ENCODE measurements around the gene ZBTB47.

DNA sequence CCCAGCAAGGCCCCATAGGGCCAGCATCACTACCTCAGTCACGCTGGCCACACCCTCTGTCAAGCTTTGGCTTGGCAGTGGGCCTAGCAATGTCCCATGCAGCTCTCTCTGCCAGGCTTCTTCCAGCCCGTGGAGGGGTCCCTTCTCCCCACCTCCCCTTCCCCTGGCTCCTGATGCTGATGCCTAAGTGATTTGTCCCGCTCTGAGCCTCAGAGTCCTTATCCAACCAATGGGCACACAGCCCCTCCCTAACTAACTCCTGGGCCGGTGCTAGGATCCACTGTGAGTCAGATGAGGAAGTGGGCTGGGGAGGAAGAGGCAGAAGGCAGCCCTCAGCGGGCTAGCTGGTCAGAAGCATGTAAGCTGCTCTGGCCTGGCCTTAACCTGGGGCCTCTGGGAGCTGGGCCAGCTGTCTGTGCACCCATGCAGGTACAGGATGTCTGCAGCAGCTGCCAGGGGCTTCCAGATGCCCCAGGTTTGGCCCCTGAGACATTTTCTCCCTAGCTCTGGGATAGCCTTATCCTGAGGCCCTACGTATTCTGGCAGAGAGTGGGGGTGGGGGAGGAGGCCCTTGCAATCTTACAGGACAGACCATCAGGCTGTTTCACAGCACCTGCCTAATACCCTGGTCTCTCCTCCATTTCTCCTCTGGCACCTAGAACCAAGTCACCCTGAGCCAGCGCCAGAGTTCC, 740 bp upstream of the ZBTB47 start:
- TF ChIP-seq, protein P1, sequence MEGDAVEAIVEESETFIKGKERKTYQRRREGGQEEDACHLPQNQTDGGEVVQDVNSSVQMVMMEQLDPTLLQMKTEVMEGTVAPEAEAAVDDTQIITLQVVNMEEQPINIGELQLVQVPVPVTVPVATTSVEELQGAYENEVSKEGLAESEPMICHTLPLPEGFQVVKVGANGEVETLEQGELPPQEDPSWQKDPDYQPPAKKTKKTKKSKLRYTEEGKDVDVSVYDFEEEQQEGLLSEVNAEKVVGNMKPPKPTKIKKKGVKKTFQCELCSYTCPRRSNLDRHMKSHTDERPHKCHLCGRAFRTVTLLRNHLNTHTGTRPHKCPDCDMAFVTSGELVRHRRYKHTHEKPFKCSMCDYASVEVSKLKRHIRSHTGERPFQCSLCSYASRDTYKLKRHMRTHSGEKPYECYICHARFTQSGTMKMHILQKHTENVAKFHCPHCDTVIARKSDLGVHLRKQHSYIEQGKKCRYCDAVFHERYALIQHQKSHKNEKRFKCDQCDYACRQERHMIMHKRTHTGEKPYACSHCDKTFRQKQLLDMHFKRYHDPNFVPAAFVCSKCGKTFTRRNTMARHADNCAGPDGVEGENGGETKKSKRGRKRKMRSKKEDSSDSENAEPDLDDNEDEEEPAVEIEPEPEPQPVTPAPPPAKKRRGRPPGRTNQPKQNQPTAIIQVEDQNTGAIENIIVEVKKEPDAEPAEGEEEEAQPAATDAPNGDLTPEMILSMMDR (optimal IDR thresholded peaks at IDR 0.05 in 1 of 3, IDR thresholded peaks at IDR 0.05 in 1 of 3, conservative IDR thresholded peaks at IDR 0.05 in 1 of 3; ENCODE audit: extremely low read depth in 1 of 3, insufficient read depth in 2 of 3, low read length in 3 of 3) = no peak
- no peak for TF ChIP-seq EZH2 (IDR thresholded peaks at IDR 0.05; ENCODE audit: low read length)
